ENCODE results near the gene LARP4B. TPM values are rescaled to one million over a fixed set of nuclear protein-coding genes. Genes with fewer than 3 reads are reported as not detected.

The LARP4B gene
- total and polyA plus RNA-seq, 2 experiments from 2014 or later, result 18.3 to 52.3 TPM

- TF ChIP-seq ZNF462 (CRISPR knock-in tag; IDR thresholded peaks at IDR 0.05) (no peak), ZNF331 (CRISPR knock-in tag; IDR thresholded peaks at IDR 0.05; ENCODE audit: low read depth) (no peak), ETS1 (IDR thresholded peaks at IDR 0.05) (no peak), CREB1 (CRISPR knock-in tag; IDR thresholded peaks at IDR 0.05; ENCODE audit: low read depth) (no peak), JUNB (IDR thresholded peaks at IDR 0.05; ENCODE audit: unreplicated experiment) (no peak), NANOG (IDR thresholded peaks at IDR 0.05; ENCODE audit: borderline replicate concordance) (no peak)
Observed at GRCh38 chr10:980468-981093, 49.1 kb upstream of the LARP4B start (continued).

GRCh38 chr10:978826-979421, 47.4 kb upstream of the LARP4B start:
- no peak overlapping the region for H3K27ac Mint-ChIP-seq
- 0 out of 2 replicates have a peak, but pooled peaks cover 4% of the 10 kb centered on the region for H3F3A ChIP-seq (replicated peaks; ENCODE audit: low read depth)
- peaks cover 31% of the 10 kb centered on the region for H3K36me3 Mint-ChIP-seq (ENCODE audit: low read depth)
- peaks cover 42% of the 10 kb centered on the region for H3K9me3 Mint-ChIP-seq
- H3K36me3 ChIP-seq (ENCODE audit: insufficient read depth), result no peaks in the 10 kb centered on the region
- ATAC-seq (no peak), DNase-seq (ENCODE audit: low spot score) (no peak)
- no peaks in the 10 kb centered on the region for H4K20me1 ChIP-seq (replicated peaks; ENCODE audit: insufficient read depth)
- no peaks in the 10 kb centered on the region for H3K9me2 ChIP-seq (ENCODE audit: insufficient read depth)
- no peaks in the 10 kb centered on the region; the same call in 2 of the 3 replicates for H3K4me1 Mint-ChIP-seq
- H3K4me2 ChIP-seq, result no peak overlapping the region
- H3K4me1 ChIP-seq (ENCODE audit: insufficient read depth), result no peaks in the 10 kb centered on the region
- H3K4me3 Mint-ChIP-seq, result no peak overlapping the region
- H3K27ac ChIP-seq (ENCODE audit: low read depth), result no peak overlapping the region
- no peaks in the 10 kb centered on the region for H3K79me2 ChIP-seq (replicated peaks; ENCODE audit: insufficient read depth)
- H2AFZ ChIP-seq, result no peak overlapping the region
- H3K27me3 ChIP-seq (ENCODE audit: insufficient read depth), result no peaks in the 10 kb centered on the region
- no peak overlapping the region for H3K4me3 ChIP-seq
- H3K27me3 Mint-ChIP-seq (ENCODE audit: insufficient read depth, low read depth, poor library complexity), result no peaks in the 10 kb centered on the region
- TF ChIP-seq REST (IDR thresholded peaks at IDR 0.05; ENCODE audit: unreplicated experiment) (no peak), JUNB (IDR thresholded peaks at IDR 0.05; ENCODE audit: unreplicated experiment) (no peak), CREB1 (CRISPR knock-in tag; IDR thresholded peaks at IDR 0.05; ENCODE audit: low read depth) (no peak), STAT1 (IDR thresholded peaks at IDR 0.05; ENCODE audit: unreplicated experiment) (no peak), ETS1 (IDR thresholded peaks at IDR 0.05) (no peak), POLR2AphosphoS5 (IDR thresholded peaks at IDR 0.05; ENCODE audit: low read depth) (no peak), EZH2phosphoT487 (IDR thresholded peaks at IDR 0.05; ENCODE audit: unreplicated experiment) (no peak), ZNF114 (CRISPR knock-in tag; IDR thresholded peaks at IDR 0.05) (no peak), EZH2 (IDR thresholded peaks at IDR 0.05; ENCODE audit: low read depth, unreplicated experiment) (no peak)
